Chondrocyte (in vitro differentiated cells): ENCODE data around the gene NUAK1. TPM values are rescaled to one million over a fixed set of nuclear protein-coding genes. Genes with fewer than 3 reads are reported as not detected.

Experiments used
- DNase-seq: peaks from one replicate; pipeline ENCODE4 v3.0.0; 2021; ENCODE audit warnings: mixed read lengths, low spot score
- H3K27ac Mint-ChIP-seq: one replicate; pipeline ENCODE4 v1.8.0; 2021; ENCODE audit warnings: mild to moderate bottlenecking, moderate library complexity, mixed read lengths; ENCODE audit not compliant: unreplicated experiment
- H3K27me3 Mint-ChIP-seq: 2 replicates; pipeline ENCODE4 v1.8.0; 2021; ENCODE audit warnings: low read depth, mixed read lengths
- H3K36me3 Mint-ChIP-seq: 2 replicates; pipeline ENCODE4 v1.8.0; 2021; ENCODE audit warnings: low read depth, mixed read lengths
- H3K4me1 Mint-ChIP-seq: 2 replicates; pipeline ENCODE4 v1.8.0; 2021; ENCODE audit warnings: low read depth, mild to moderate bottlenecking, mixed read lengths
- H3K4me3 Mint-ChIP-seq: one replicate; pipeline ENCODE4 v1.8.0; 2021; ENCODE audit warnings: mild to moderate bottlenecking, moderate library complexity, mixed read lengths; ENCODE audit not compliant: unreplicated experiment
- H3K9me3 Mint-ChIP-seq: 2 replicates; pipeline ENCODE4 v1.8.0; 2021; ENCODE audit warnings: low read depth, mixed read lengths
- total RNA-seq: library from RNA; stranded (reverse); gene quantifications from 3 replicates; pipeline ENCODE4 v1.2.1, GENCODE V29; 2021
- TF ChIP-seq, protein P1 (sequence below): fragments of 200-600 bp; sonication (generic); IDR thresholded peaks from 2 replicates; pipeline ENCODE4 v1.5.0; 2021; ENCODE audit warnings: antibody characterized with exemption, mild to moderate bottlenecking, moderate library complexity

NUAK1 gene
- total RNA-seq, 1 donor from 2014 or later, result 78.1 TPM

GRCh38 chr12:106109168-106109910 lies 29.4 kb downstream of the NUAK1 start:
- Mint-ChIP-seq H3K27me3 (no peaks in the 10 kb centered on the region), H3K27ac (peak overlapping the region; percentile 73), H3K4me3 (no peak overlapping the region), H3K4me1 (peaks cover 100% of the 10 kb centered on the region), H3K9me3 (no peaks in the 10 kb centered on the region), H3K36me3 (peaks cover 11% of the 10 kb centered on the region)
- TF ChIP-seq, protein P1, sequence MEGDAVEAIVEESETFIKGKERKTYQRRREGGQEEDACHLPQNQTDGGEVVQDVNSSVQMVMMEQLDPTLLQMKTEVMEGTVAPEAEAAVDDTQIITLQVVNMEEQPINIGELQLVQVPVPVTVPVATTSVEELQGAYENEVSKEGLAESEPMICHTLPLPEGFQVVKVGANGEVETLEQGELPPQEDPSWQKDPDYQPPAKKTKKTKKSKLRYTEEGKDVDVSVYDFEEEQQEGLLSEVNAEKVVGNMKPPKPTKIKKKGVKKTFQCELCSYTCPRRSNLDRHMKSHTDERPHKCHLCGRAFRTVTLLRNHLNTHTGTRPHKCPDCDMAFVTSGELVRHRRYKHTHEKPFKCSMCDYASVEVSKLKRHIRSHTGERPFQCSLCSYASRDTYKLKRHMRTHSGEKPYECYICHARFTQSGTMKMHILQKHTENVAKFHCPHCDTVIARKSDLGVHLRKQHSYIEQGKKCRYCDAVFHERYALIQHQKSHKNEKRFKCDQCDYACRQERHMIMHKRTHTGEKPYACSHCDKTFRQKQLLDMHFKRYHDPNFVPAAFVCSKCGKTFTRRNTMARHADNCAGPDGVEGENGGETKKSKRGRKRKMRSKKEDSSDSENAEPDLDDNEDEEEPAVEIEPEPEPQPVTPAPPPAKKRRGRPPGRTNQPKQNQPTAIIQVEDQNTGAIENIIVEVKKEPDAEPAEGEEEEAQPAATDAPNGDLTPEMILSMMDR, result no peak
- no peak for DNase-seq

- peak overlapping the region; percentile 89 for H3K27ac Mint-ChIP-seq
- TF ChIP-seq, protein P1, result peak; percentile 45
- no peaks in the 10 kb centered on the region for H3K27me3 Mint-ChIP-seq
- peaks cover 19% of the 10 kb centered on the region for H3K36me3 Mint-ChIP-seq
- no peaks in the 10 kb centered on the region for H3K9me3 Mint-ChIP-seq
- H3K4me3 Mint-ChIP-seq, result no peak overlapping the region
- peaks cover 100% of the 10 kb centered on the region for H3K4me1 Mint-ChIP-seq
- no peak for DNase-seq
These were observed 30.4 kb downstream of the NUAK1 start for GRCh38 chr12:106108185-106108835.

GRCh38 chr12:106107566-106107965 lies 31.2 kb downstream of the NUAK1 start:
- TF ChIP-seq, protein P1, result no peak
- Mint-ChIP-seq H3K9me3 (no peaks in the 10 kb centered on the region), H3K4me1 (peaks cover 100% of the 10 kb centered on the region), H3K36me3 (peaks cover 26% of the 10 kb centered on the region), H3K27me3 (no peaks in the 10 kb centered on the region), H3K27ac (peak overlapping the region; percentile 89), H3K4me3 (peak overlapping the region; percentile 3)
- no peak for DNase-seq

GRCh38 chr12:106106892-106107291 lies 31.9 kb downstream of the NUAK1 start:
- Mint-ChIP-seq H3K4me3 (no peak overlapping the region), H3K9me3 (no peaks in the 10 kb centered on the region), H3K27ac (peak overlapping the region; percentile 89), H3K4me1 (peaks cover 99% of the 10 kb centered on the region), H3K36me3 (peaks cover 29% of the 10 kb centered on the region), H3K27me3 (no peaks in the 10 kb centered on the region)
- DNase-seq, result no peak
- TF ChIP-seq, protein P1, result no peak

GRCh38 chr12:106106061-106106566 lies 32.6 kb downstream of the NUAK1 start:
- H3K27ac Mint-ChIP-seq, result peak overlapping the region; percentile 89
- TF ChIP-seq, protein P1, result no peak
- H3K4me1 Mint-ChIP-seq, result peaks cover 98% of the 10 kb centered on the region
- DNase-seq, result no peak
- no peak overlapping the region for H3K4me3 Mint-ChIP-seq
- no peaks in the 10 kb centered on the region for H3K27me3 Mint-ChIP-seq
- H3K9me3 Mint-ChIP-seq, result no peaks in the 10 kb centered on the region
- peaks cover 34% of the 10 kb centered on the region for H3K36me3 Mint-ChIP-seq
